PC-3 (cell line): Measurements from ENCODE around the gene NR1H2.

Experiments
- EZH2 ChIP-seq: fragments of 300-600 bp; sonication (generic); IDR thresholded peaks from one replicate; pipeline ENCODE4 v1.6.1; 2017; ENCODE audit warnings: antibody characterized with exemption, mild to moderate bottlenecking, low read length; ENCODE audit not compliant: unreplicated experiment
- EZH2phosphoT487 ChIP-seq: fragments of 300-600 bp; sonication (generic); IDR thresholded peaks from 2 replicates; pipeline ENCODE4 v1.6.1; 2018; ENCODE audit warnings: mild to moderate bottlenecking, antibody characterized with exemption, low read length, borderline replicate concordance
- TF ChIP-seq, protein P1 (sequence below): fragments of 300-600 bp; sonication (generic); conservative IDR thresholded peaks from 2 replicates; pipeline ENCODE4 v1.5.1; 2017; ENCODE audit warnings: antibody characterized with exemption, low read depth, mild to moderate bottlenecking, low read length

DNA sequence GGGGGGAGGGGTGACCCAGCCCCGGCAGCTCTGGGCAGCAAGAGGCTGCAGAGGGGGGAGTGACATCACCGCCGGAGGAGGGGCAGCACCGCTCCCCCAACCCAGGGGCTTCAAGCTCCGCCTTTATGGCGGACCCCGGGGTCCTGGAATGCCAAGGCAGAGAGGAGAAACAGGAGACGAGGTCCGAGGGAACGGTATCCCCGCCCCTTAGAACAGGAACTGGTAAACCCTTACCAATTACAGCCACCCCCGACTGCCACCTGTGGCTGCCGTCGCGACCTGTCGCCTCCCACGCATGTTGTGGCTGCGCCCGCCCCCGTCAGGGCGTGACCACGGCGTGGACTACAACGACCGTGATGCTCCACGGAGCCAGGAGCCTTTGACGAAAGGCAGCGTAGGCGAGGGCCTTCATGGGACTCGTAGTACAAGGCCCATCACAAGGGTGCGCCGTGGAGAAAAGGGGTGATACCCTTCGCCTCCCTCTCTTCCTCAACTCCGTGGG lies 43.0 kb upstream of the NR1H2 start:
- no peak for TF ChIP-seq EZH2
- TF ChIP-seq, protein P1, sequence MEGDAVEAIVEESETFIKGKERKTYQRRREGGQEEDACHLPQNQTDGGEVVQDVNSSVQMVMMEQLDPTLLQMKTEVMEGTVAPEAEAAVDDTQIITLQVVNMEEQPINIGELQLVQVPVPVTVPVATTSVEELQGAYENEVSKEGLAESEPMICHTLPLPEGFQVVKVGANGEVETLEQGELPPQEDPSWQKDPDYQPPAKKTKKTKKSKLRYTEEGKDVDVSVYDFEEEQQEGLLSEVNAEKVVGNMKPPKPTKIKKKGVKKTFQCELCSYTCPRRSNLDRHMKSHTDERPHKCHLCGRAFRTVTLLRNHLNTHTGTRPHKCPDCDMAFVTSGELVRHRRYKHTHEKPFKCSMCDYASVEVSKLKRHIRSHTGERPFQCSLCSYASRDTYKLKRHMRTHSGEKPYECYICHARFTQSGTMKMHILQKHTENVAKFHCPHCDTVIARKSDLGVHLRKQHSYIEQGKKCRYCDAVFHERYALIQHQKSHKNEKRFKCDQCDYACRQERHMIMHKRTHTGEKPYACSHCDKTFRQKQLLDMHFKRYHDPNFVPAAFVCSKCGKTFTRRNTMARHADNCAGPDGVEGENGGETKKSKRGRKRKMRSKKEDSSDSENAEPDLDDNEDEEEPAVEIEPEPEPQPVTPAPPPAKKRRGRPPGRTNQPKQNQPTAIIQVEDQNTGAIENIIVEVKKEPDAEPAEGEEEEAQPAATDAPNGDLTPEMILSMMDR, result no peak
- TF ChIP-seq EZH2phosphoT487, result no peak
